ENCODE measurements around the gene ZNF730. TPM values are rescaled to one million over a fixed set of nuclear protein-coding genes. Genes with fewer than 3 reads are reported as not detected.

Gene ZNF730
- total RNA-seq, 1 experiment from 2014 or later = 3.6 TPM

Other genes starting within 250 kb of the ZNF730 start
- gene ZNF728, start 113.8 kb upstream of the ZNF730 start, total RNA-seq (2014; rRNA removed; shearing (Covaris generic)) = not detected in 2 replicates
- gene ZNF724, start 133.4 kb downstream of the ZNF730 start, total RNA-seq (2014; rRNA removed; shearing (Covaris generic)) = 11.1 and 14.0 TPM in 2 replicates

Data from M059J (cell line).